ENCODE data around the gene MIDN.
"Not testable (repeated sequence)": the region's sequence is repeated elsewhere in the genome, so short reads cannot be mapped to it uniquely, and the experiment has no call there.

The MIDN gene

DNA sequence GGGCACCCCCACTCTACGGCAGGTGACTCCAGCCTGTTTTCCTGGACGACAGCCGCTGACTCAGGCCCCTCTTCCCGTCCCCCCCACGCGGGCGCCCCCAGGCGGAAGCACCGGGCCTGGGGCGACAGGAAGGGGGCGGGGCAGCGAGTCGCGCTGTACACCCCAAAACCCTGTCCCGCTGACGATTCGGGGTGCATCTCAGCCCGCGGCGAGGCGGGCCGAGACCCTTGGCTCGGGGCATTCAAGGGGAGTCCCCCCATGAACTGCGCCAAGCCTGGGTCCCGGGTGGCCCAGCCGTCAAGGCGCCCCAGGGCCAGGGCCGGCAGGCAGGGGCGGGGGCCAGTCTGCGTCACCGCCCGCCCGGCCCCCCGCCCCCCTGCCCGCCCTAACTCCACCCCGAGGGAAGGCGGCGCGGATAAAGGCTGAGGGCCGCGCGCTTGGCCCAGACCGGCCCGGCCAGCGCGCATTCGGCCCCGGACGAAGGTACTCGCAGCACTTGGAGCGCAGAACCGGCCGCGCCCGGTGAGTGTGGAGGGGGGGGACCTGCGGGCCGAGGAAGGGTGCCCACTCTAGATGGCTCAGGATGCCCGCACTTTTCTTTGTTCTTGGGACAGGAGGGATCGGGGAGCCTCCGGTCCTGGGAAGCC is at the start of gene MIDN:
TSS of gene MIDN (plus strand) at position 445 of the 647 bp plus-strand sequence. CDS start 1,714 bp downstream, outside the sequence.
- DNase-seq (ENCODE audit: low read depth), result peak; percentile 93

DNA sequence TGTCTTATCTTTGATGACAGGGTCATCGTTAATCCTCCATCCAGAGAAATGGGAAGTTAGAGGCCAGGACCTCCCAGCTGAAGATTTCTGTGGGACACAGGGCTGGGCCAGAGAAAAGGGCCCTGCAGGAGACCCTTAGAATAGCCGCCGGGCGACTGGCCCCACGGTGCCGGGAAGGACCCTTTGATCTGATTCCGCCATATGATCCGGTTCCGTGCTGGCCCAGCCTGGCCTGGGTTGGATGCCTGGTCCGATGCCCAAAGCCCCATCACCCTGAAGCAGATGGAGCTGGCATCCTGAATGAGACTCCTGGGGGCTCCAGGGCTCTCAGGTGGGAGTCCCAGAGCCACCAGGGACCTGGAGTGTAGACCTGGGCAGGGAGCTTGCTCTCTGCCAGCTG is 48.9 kb upstream of the MIDN start:
- no peak for DNase-seq (ENCODE audit: low read depth)

GRCh38 chr19:1200614-1201013 is 47.8 kb upstream of the MIDN start:
- DNase-seq (ENCODE audit: low read depth), result not testable (repeated sequence)

GRCh38 chr19:1205114-1206099 is 43.0 kb upstream of the MIDN start, which contains the start of gene STK11:
STK11 (plus strand) TSS chr19:1205778; CDS start chr19:1206914, 1,136 bp downstream.
- peak; percentile 97 for DNase-seq (ENCODE audit: low read depth)

- DNase-seq (ENCODE audit: low read depth), result no peak
Measured at GRCh38 chr19:1206150-1206863, 42.1 kb upstream of the MIDN start.

DNA sequence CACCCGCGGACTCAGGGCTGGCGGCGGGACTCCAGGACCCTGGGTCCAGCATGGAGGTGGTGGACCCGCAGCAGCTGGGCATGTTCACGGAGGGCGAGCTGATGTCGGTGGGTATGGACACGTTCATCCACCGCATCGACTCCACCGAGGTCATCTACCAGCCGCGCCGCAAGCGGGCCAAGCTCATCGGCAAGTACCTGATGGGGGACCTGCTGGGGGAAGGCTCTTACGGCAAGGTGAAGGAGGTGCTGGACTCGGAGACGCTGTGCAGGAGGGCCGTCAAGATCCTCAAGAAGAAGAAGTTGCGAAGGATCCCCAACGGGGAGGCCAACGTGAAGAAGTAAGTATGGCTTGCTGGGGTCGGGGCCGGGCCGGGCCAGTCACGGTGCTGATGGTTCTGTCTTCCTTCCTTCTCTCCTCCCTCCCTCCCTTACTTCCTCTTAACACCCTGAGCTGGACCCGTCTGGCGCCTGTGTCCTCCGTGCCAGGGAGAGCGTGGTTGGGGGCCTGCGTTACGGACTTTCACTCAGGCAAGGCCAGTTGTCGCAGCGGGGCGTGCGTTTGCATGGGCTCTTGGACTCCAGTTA is 41.4 kb upstream of the MIDN start:
- DNase-seq (ENCODE audit: low read depth), result peak; percentile 40

GRCh38 chr19:1208830-1209229 is 39.6 kb upstream of the MIDN start:
- not testable (repeated sequence) for DNase-seq (ENCODE audit: low read depth)

DNA sequence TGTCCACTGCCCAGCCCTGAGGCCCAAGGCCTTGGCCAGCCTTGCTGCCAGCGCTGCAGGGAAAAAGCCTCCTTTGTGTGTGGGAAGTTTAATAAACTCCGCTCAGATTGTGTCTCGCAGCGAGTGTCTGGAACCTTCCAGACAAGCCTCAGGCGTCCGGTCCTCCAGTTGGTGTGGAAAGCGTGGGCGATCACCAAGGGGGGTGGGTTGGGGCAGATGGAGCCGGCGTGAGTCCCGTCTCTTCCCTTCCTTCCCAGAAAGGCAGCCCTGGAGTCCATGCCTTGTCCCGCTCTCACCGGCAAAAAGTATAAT is 38.2 kb upstream of the MIDN start:
- DNase-seq (ENCODE audit: low read depth), result no peak

GRCh38 chr19:1211494-1212234 is 36.7 kb upstream of the MIDN start:
- DNase-seq (ENCODE audit: low read depth), result no peak

DNA sequence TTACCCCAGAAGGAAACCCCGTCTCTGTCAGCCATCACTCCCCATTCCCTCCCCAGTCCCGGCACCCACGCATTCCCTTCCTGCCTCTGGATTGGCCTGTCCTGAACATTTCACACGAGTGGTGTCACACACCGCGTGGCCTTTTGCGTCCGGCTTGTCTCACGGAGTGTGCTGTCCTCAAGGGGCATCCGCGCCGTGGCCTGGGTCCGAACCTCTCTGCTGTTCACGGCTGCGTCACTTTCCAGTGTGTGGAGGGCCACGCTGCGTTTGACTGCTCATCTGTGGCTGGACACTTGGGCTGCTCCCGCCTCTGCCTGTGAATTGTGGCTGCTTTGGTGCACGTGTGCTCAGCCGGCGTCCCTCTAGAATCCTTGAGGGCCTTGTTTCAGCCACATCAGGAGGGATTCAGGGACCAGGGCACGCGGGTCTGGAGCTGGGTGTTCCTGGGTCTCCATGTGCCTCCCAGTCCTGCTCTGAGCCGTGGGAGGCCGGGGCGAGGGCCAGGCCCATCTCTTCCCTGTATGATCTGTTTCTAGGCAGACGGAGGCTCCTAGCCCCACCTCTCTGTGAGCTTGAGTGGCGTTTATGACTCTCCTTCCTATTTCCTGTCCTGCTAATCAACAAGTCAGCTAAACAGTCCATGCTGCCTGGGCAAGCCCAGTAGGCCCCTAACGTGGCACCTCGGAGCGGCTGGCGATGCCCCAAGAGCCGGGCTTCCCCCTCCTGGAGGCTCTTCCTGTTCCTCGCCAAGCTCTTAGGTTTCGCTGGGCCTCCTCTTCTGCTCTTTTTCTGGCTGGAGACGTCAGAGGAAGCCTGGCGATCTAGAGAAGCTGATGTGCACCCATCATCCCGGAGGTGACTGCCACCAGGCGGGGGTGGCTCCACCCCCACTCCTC is 34.7 kb upstream of the MIDN start:
- peak; percentile 90 for DNase-seq (ENCODE audit: low read depth)

DNA sequence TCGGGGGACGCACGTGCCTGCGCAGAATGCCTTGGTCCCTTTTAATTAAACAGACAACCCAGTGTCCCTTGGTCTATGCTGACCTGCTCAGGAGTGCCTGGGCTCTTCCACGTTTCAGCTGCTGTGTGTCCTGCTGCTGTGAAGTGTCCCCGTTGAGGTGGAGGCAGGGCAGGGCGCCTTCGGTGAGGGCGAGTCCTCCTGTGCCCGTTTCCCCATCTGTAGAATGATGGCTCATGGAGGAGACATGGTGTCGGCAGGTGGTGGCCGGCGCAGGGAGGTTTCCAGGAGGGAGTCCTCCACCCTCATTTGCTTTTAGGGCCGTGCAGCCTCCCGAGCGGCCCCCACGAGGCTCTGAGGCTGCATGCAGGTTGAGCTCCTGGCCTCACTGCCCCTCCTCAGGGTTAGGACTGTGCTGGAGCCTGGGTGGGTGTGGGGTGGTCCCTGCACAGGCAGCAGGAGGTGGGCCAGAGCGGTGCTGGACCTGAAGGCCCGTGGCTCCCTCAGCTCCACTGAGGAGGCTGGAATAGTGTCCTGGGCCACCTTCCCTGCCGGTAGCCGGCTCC is 34.0 kb upstream of the MIDN start:
- no peak for DNase-seq (ENCODE audit: low read depth)

DNA sequence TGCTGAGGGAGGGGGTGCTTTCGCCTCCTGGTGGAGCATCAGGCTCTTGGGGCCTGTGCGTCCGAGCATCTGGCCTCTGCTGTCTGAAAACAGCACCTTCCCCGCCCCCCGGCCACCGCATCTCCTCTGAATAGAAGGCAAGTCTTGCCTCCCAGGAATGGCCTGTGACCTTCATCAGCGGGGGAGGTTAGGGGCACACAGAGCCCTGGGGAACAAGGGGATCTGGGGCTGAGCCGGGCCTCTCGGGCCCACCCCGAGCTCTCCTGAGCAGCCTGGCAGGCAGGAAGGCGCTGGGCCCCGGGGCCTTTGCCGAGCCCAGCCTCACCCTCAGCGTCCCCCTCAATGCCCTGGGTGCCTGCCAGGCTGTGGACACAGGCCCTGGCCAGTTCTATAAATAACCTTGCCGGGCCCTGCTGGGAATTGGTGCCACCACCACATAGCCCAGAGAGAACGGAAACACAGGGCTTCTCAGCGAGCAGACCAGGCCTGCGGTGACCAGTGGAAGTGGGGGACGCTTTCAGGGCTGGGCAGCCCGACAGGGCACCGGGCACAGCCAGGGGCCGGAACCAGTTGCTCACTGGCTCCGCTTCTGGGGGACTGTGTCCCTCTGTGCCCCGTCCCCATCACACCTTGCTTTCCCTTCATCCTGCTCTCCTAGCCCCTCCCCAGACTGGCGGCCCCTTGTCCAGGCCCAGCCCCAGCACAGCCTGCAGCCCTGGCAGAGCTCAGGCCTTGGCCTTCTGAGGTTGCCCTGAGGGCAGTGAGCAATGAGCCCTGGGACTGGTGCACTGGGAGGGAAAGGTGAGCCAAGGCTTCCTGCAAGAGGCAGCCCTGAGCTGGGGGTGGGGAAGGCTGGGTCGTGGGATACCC is 33.3 kb upstream of the MIDN start:
- DNase-seq (ENCODE audit: low read depth), result no peak

DNA sequence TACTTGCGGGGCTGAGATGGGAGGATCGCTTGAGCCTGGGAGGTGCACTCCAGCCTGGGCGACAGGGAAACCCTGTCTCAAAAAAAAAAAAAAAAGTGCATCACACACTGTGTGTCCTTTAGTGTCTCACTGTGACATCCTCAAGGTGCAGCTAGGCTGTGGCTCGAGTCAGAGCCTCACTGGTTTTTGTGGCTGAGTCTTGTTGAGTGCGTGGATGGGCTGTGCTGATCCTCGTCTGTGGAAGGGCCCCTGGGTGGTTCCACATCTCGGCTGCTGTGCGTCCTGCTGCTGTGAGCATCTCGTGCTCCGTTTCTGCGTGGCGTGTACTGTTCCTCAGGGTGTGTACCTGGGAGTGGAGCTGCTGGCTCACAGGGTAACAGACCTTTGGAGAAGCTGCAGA is 31.6 kb upstream of the MIDN start:
- no peak for DNase-seq (ENCODE audit: low read depth)

DNA sequence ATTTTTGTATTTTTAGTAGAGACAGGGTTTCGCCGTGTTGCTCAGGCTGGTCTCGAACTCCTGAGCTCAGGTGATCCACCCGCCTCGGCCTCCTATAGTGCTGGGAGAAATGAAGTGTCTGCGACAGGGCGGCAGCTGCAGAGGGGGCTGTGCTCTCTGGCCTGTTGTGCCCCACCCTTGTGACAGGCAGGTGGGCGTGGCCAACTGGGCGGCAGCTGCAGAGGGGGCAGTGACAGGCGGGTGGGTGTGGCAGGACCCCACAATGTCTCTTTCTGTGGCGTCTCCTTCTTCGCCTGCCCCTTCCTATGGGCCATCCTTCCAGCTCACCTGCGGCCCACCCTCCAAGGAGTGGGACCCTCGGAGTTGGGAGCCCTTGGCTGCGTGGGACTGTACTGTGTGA is 31.0 kb upstream of the MIDN start:
- DNase-seq (ENCODE audit: low read depth), result no peak

GRCh38 chr19:1218751-1219567 is 29.4 kb upstream of the MIDN start:
- DNase-seq (ENCODE audit: low read depth), result no peak

- DNase-seq (ENCODE audit: low read depth), result no peak
Measured at GRCh38 chr19:1219786-1220476, 28.5 kb upstream of the MIDN start.

GRCh38 chr19:1220477-1220930 is 27.9 kb upstream of the MIDN start:
- DNase-seq (ENCODE audit: low read depth), result no peak
